ENCODE measurements around the gene TSPAN11. TPM values are rescaled to one million over a fixed set of nuclear protein-coding genes. Genes with fewer than 3 reads are reported as not detected.

Gene TSPAN11
- total RNA-seq, 1 experiment from 2014 or later = 4.6 TPM

GRCh38 chr12:31018790-31019505 lies 92.4 kb downstream of the TSPAN11 start:
- no peaks in the 10 kb centered on the region; the same call in 1 of the 2 replicates for H3K27me3 Mint-ChIP-seq (ENCODE audit: low read depth)
- ChIA-PET CTCF (no interaction called here), POLR2A (no interaction called here)
- DNase-seq (ENCODE audit: low spot score) = no peak
- no peak for ATAC-seq
- H3K4me1 Mint-ChIP-seq = peaks cover 37% of the 10 kb centered on the region
- peaks cover 14% of the 10 kb centered on the region for H3K36me3 Mint-ChIP-seq
- TF ChIP-seq PRRX2 (CRISPR knock-in tag; IDR thresholded peaks at IDR 0.05) (no peak), ZNF232 (CRISPR knock-in tag; IDR thresholded peaks at IDR 0.05) (no peak), CREB1 (CRISPR knock-in tag; IDR thresholded peaks at IDR 0.05) (no peak), FOXJ3 (CRISPR knock-in tag; IDR thresholded peaks at IDR 0.05; ENCODE audit: borderline replicate concordance) (no peak), ZNF281 (CRISPR knock-in tag; IDR thresholded peaks at IDR 0.05) (no peak), E2F5 (CRISPR knock-in tag; IDR thresholded peaks at IDR 0.05) (no peak), RORB (CRISPR knock-in tag; IDR thresholded peaks at IDR 0.05) (no peak)
- TF ChIP-seq, protein P1, sequence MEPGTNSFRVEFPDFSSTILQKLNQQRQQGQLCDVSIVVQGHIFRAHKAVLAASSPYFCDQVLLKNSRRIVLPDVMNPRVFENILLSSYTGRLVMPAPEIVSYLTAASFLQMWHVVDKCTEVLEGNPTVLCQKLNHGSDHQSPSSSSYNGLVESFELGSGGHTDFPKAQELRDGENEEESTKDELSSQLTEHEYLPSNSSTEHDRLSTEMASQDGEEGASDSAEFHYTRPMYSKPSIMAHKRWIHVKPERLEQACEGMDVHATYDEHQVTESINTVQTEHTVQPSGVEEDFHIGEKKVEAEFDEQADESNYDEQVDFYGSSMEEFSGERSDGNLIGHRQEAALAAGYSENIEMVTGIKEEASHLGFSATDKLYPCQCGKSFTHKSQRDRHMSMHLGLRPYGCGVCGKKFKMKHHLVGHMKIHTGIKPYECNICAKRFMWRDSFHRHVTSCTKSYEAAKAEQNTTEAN (CRISPR knock-in tag; IDR thresholded peaks at IDR 0.05) = no peak
- TF ChIP-seq, protein P2, sequence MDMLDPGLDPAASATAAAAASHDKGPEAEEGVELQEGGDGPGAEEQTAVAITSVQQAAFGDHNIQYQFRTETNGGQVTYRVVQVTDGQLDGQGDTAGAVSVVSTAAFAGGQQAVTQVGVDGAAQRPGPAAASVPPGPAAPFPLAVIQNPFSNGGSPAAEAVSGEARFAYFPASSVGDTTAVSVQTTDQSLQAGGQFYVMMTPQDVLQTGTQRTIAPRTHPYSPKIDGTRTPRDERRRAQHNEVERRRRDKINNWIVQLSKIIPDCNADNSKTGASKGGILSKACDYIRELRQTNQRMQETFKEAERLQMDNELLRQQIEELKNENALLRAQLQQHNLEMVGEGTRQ (CRISPR knock-in tag; IDR thresholded peaks at IDR 0.05) = no peak
- TF ChIP-seq, protein P3, sequence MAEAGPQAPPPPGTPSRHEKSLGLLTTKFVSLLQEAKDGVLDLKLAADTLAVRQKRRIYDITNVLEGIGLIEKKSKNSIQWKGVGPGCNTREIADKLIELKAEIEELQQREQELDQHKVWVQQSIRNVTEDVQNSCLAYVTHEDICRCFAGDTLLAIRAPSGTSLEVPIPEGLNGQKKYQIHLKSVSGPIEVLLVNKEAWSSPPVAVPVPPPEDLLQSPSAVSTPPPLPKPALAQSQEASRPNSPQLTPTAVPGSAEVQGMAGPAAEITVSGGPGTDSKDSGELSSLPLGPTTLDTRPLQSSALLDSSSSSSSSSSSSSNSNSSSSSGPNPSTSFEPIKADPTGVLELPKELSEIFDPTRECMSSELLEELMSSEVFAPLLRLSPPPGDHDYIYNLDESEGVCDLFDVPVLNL (CRISPR knock-in tag; IDR thresholded peaks at IDR 0.05; ENCODE audit: borderline replicate concordance, low read depth) = no peak
- TF ChIP-seq, protein P4, sequence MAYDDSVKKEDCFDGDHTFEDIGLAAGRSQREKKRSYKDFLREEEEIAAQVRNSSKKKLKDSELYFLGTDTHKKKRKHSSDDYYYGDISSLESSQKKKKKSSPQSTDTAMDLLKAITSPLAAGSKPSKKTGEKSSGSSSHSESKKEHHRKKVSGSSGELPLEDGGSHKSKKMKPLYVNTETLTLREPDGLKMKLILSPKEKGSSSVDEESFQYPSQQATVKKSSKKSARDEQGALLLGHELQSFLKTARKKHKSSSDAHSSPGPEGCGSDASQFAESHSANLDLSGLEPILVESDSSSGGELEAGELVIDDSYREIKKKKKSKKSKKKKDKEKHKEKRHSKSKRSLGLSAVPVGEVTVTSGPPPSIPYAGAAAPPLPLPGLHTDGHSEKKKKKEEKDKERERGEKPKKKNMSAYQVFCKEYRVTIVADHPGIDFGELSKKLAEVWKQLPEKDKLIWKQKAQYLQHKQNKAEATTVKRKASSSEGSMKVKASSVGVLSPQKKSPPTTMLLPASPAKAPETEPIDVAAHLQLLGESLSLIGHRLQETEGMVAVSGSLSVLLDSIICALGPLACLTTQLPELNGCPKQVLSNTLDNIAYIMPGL (CRISPR knock-in tag; IDR thresholded peaks at IDR 0.05) = no peak
- peaks cover 21% of the 10 kb centered on the region for H3K9me3 Mint-ChIP-seq
- H3K27ac Mint-ChIP-seq = no peak overlapping the region
- no peak overlapping the region for H3K4me3 Mint-ChIP-seq

GRCh38 chr12:31019561-31019960 lies 93.0 kb downstream of the TSPAN11 start:
- Mint-ChIP-seq H3K27me3 (ENCODE audit: low read depth) (no peaks in the 10 kb centered on the region; the same call in 1 of the 2 replicates), H3K36me3 (peaks cover 14% of the 10 kb centered on the region), H3K4me1 (peaks cover 43% of the 10 kb centered on the region), H3K27ac (no peak overlapping the region), H3K4me3 (no peak overlapping the region), H3K9me3 (peaks cover 21% of the 10 kb centered on the region)
- TF ChIP-seq ZNF219 (CRISPR knock-in tag; IDR thresholded peaks at IDR 0.05; ENCODE audit: borderline replicate concordance) = no peak
- no peak for TF ChIP-seq GTF2I (CRISPR knock-in tag; conservative IDR thresholded peaks at IDR 0.05)
- TF ChIP-seq CBFB (CRISPR knock-in tag; IDR thresholded peaks at IDR 0.05; ENCODE audit: low read depth) = no peak
- TF ChIP-seq, protein P5, sequence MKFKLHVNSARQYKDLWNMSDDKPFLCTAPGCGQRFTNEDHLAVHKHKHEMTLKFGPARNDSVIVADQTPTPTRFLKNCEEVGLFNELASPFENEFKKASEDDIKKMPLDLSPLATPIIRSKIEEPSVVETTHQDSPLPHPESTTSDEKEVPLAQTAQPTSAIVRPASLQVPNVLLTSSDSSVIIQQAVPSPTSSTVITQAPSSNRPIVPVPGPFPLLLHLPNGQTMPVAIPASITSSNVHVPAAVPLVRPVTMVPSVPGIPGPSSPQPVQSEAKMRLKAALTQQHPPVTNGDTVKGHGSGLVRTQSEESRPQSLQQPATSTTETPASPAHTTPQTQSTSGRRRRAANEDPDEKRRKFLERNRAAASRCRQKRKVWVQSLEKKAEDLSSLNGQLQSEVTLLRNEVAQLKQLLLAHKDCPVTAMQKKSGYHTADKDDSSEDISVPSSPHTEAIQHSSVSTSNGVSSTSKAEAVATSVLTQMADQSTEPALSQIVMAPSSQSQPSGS (CRISPR knock-in tag; IDR thresholded peaks at IDR 0.05; ENCODE audit: borderline replicate concordance, low read depth) = no peak
- no peak for TF ChIP-seq NFATC4 (CRISPR knock-in tag; IDR thresholded peaks at IDR 0.05)
- no peak for TF ChIP-seq JUN (CRISPR knock-in tag; IDR thresholded peaks at IDR 0.05)
- no peak for TF ChIP-seq MYBL2 (CRISPR knock-in tag; IDR thresholded peaks at IDR 0.05)
- TF ChIP-seq SMAD4 (CRISPR knock-in tag; IDR thresholded peaks at IDR 0.05) = no peak
- TF ChIP-seq, protein P6, sequence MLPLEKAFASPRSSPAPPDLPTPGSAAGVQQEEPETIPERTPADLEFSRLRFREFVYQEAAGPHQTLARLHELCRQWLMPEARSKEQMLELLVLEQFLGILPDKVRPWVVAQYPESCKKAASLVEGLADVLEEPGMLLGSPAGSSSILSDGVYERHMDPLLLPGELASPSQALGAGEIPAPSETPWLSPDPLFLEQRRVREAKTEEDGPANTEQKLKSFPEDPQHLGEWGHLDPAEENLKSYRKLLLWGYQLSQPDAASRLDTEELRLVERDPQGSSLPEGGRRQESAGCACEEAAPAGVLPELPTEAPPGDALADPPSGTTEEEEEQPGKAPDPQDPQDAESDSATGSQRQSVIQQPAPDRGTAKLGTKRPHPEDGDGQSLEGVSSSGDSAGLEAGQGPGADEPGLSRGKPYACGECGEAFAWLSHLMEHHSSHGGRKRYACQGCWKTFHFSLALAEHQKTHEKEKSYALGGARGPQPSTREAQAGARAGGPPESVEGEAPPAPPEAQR (CRISPR knock-in tag; IDR thresholded peaks at IDR 0.05) = no peak
- TF ChIP-seq TP53 (CRISPR knock-in tag; IDR thresholded peaks at IDR 0.05) = no peak
- TF ChIP-seq, protein P7, sequence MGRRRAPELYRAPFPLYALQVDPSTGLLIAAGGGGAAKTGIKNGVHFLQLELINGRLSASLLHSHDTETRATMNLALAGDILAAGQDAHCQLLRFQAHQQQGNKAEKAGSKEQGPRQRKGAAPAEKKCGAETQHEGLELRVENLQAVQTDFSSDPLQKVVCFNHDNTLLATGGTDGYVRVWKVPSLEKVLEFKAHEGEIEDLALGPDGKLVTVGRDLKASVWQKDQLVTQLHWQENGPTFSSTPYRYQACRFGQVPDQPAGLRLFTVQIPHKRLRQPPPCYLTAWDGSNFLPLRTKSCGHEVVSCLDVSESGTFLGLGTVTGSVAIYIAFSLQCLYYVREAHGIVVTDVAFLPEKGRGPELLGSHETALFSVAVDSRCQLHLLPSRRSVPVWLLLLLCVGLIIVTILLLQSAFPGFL (CRISPR knock-in tag; IDR thresholded peaks at IDR 0.05; ENCODE audit: borderline replicate concordance) = no peak
- POLR2A ChIA-PET = no interaction called here
- ATAC-seq (no peak), DNase-seq (ENCODE audit: low spot score) (no peak)
- CTCF ChIA-PET = no interaction called here
